Activated CD8-positive, alpha-beta memory T cell treated with anti-CD3 and anti-CD28 coated beads for 24 hours (primary cell): ENCODE results near the gene CENPU.
"Not testable (repeated sequence)": the region's sequence is repeated elsewhere in the genome, so short reads cannot be mapped to it uniquely, and the experiment has no call there.

ENCODE experiments used
- DNase-seq: peaks from one replicate; pipeline ENCODE4 v3.0.0-alpha.2; 2020

Gene CENPU

GRCh38 chr4:184733654-184734524, at the start of gene CENPU:
TSS of gene CENPU (minus strand) at chr4:184734096. CDS start at chr4:184734062, 34 bp downstream.
- peak; percentile 98 for DNase-seq

GRCh38 chr4:184782731-184783373, 49.0 kb upstream of the CENPU start:
- DNase-seq = no peak

- DNase-seq = not testable (repeated sequence)
Observed at GRCh38 chr4:184779160-184779559, 45.3 kb upstream of the CENPU start.

- no peak for DNase-seq
Observed at GRCh38 chr4:184778325-184778724, 44.4 kb upstream of the CENPU start.

- DNase-seq = no peak
Observed at GRCh38 chr4:184776821-184777220, 42.9 kb upstream of the CENPU start.

- DNase-seq = no peak
Observed at GRCh38 chr4:184775854-184776555, 42.1 kb upstream of the CENPU start.

- no peak for DNase-seq
Observed at GRCh38 chr4:184774152-184774551, 40.3 kb upstream of the CENPU start.

GRCh38 chr4:184771416-184771815, 37.5 kb upstream of the CENPU start:
- DNase-seq = no peak

- no peak for DNase-seq
Observed at GRCh38 chr4:184769141-184769765, 35.4 kb upstream of the CENPU start.

GRCh38 chr4:184768296-184768695, 34.4 kb upstream of the CENPU start:
- no peak for DNase-seq

GRCh38 chr4:184766446-184766845, 32.5 kb upstream of the CENPU start:
- DNase-seq = no peak

GRCh38 chr4:184765473-184766340, 31.8 kb upstream of the CENPU start:
- DNase-seq = no peak

GRCh38 chr4:184764601-184765000, 30.7 kb upstream of the CENPU start:
- no peak for DNase-seq

- DNase-seq = no peak
Observed at GRCh38 chr4:184763150-184763780, 29.4 kb upstream of the CENPU start.

GRCh38 chr4:184762100-184762499, 28.2 kb upstream of the CENPU start:
- peak; percentile 71 for DNase-seq

GRCh38 chr4:184760681-184761080, 26.8 kb upstream of the CENPU start:
- DNase-seq = no peak

GRCh38 chr4:184757810-184758209, 23.9 kb upstream of the CENPU start:
- no peak for DNase-seq

- no peak for DNase-seq
Observed at GRCh38 chr4:184756399-184756798, 22.5 kb upstream of the CENPU start.

- no peak for DNase-seq
Observed at GRCh38 chr4:184755278-184755677, 21.4 kb upstream of the CENPU start.

- no peak for DNase-seq
Observed at GRCh38 chr4:184752496-184753275, 18.8 kb upstream of the CENPU start.

- DNase-seq = no peak
Observed at GRCh38 chr4:184751585-184751956, 17.7 kb upstream of the CENPU start.
